Glomerular visceral epithelial cell (primary cell): ENCODE measurements around the gene MYO1F.
A peak's percentile ranks its signal among the peaks of the same experiment; 100 is the strongest.
"Not testable (repeated sequence)": the region's sequence is repeated elsewhere in the genome, so short reads cannot be mapped to it uniquely, and the experiment has no call there.

Experiments used
- DNase-seq: peaks from one replicate; pipeline ENCODE4 v3.0.0-alpha.2; 2016; ENCODE audit errors: extremely low spot score

MYO1F gene

DNA sequence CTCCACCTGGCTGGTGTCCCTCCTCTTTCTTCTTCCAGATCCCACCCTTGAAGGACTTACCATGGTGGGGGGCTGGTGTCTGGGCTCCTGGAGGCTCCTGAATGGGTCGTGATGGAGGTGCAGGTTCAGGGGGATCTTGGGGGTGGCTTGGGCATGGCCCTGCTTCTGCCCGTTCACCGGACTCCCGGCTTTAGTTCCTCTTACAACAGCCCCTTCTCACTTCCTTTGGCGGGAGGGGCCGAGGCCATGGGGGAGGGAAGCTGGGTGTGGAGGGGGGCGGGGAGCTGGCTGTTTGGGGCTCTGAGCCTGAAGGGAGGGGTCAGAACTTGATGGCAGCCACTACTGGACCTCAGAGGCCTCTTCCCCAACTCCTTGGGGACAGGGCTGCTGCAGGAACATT lies at the start of gene MYO1F:
MYO1F (minus strand) TSS at position 196 of the 400 bp plus-strand sequence; CDS start at position 63, 133 bp downstream.
- DNase-seq = no peak

DNA sequence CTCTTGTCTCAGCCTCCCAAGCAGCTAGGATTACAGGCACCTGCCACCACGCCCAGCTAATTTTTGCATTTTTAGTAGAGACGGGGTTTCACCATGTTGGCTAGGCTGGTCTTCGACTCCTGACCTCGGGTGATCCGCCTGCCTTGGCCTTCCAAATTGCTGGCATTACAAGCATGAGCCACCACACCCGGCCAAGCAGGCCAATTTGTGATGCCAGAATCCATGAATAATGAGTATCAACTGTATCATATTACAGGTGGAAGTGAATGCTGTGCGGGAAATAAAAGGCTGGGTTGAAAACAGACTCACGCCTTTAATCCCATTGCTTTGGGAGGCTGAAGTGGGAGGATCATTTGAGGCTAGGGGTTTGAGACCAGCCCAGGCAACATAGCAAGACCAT lies 49.6 kb upstream of the MYO1F start:
- DNase-seq = no peak

DNA sequence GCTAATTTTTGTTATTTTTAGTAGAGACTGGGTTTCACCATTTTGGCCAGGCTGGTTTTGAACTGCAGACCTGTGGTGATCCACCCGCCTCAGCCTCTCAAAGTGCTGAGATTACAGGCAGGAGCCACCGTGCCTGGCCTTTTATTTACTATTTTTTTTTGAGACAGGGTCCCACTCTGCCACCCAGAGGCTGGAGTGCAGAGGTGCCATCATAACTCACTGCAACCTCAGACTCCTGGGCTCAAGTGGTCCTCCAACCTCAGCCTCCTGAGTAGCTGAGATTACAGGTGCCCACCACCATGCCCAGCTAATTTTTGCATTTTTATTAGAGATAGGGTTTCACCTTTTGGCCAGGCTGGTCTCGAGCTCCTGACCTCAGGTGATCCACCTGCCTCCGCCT lies 45.6 kb upstream of the MYO1F start:
- not testable (repeated sequence) for DNase-seq

DNA sequence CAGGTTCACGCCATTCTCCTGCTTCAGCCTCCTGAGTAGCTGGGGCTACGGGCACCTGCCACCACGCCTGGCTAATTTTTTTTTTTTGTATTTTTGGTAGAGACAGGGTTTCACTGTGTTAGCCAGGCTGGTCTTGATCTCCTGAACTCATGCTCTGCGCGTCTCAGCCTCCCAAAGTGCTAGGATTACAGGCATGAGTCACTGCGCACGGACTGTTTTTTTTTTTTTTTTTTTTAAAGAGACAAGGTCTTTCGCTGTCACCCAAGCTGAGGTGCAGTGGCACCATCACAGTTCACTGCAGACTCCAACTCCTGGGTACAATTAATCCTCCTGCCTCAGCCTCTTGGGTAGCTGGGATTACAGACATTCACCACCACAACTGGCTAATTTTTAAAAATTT lies 41.5 kb upstream of the MYO1F start:
- DNase-seq = no peak

DNA sequence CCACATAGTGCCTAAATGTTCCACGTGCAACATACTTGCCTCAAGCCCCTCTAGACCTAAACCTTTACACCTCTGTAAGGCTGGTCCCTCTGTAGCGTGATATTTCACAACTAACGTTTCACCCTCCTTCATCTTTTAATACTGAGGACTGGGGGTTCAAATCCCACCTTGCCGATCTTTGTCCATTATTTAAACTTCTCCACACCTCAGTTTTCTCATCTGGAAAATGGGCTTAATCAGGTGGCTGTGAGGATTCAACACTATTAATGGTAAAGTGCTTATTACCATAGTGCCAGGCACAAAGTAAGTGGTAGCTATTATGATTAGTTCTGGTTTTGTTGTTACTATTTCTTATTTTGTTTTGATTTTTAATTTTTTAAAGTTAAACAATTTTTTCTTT lies 40.7 kb upstream of the MYO1F start:
- DNase-seq = no peak

DNA sequence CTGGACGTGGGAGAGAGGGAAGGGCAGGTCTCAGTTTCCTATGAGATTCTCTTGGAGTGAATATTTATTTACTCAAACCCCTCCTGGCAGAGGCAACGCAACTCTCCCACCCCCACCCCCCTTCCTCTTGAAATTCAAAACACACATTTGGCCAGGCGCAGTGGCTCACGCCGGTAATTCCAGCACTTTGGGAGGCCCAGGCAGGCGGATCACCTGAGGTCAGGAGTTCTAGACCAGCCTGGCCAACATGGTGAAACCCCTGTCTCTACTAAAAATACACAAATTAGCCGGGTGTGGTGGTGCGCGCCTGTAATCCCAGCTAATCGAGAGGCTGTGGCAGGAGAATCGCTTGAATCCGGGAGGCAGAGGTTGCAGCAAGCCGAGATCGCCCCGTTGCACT lies 40.1 kb upstream of the MYO1F start:
- not testable (repeated sequence) for DNase-seq

DNA sequence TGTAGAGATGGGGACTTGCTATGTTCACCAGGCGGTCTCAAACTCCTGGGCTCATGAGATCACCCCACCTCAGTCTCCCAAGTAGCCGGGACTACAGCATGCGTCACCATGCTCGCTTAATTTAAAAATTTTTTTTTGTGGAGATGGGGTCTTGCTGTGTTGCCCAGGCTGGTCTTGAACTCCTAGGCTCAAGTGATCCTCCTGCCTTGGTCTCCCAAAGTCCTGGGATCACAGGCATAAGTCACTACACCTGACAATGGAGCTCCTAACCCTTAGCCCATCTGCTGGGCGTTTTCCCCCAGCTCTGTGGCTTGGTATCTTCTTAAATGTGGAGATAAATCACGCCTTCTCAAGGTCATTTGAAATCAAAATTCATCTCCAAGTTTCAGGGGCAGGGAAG lies 39.6 kb upstream of the MYO1F start:
- DNase-seq = no peak

DNA sequence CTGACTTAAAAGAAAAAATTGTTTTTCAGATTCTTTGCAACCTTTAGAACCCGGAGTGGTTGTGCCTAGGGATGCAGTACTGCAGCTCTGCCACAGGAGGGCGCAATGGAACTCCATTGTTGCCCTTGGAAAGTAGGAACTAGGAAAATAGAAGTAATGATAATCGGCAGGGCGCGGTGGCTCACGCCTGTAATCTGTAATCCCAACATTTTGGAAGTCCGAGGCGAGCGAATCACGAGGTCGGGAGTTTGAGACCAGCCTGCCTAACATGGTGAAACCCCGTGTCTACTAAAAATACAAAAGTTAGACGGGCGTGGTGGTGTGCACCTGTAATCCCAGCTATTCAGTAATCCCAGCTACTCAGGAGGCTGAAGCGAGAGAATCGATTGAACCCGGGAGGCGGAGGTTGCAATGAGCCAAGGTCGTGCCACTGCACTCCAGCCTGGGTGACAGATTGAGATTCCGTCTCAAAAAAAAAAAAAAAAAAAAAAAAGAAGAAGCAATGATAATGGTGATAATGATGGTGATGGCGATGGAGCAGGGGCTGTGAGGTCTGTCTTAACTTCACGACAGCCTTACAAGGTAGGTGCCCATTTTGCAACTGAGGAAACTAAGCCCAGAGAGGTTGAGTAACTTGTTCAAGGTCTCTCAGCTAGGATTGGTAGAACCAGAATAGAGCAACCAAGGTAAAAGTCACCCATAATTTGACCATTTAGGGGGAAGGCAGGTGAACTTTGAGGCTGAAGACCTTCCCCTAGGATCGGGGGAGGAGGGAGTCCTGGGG lies 38.8 kb upstream of the MYO1F start:
- peak; percentile 12 for DNase-seq

DNA sequence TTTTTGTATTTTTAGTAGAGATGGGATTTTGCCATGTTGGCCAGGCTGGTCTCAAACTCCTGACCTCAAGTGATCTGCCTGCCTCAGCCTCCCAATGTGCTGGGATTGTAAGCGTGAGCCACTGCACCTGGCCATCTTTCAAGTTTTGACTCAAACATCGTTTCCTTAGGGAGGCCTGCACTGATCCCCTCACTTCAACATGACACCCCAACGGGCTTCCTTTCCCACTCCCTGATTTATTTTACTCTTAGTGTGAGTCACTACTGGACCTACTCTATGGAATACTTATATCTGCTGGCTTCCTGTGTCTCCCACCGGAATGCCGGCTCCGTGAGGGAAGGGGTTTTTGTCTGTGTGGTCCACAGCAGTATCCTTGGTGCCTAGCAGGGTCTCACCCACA lies 37.8 kb upstream of the MYO1F start:
- DNase-seq = no peak

DNA sequence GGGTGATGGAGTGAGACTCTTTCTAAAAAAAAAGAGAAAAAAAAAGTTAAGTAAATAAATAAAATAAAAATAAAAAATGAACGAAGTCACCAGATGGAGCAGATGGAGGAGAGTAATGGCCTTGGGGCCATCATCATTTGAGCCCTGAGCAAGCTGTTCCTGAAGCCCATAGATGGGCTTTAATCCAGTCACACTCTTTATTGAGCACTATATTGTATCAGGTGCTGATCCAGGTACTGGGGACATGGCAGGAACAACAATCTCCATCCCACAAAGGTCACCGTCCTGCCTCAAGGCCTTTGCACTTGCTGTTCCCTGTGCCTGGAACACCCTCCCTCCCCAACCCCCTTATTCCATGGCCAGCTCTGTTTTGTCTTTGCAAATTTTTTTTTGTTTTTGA lies 37.2 kb upstream of the MYO1F start:
- no peak for DNase-seq

DNA sequence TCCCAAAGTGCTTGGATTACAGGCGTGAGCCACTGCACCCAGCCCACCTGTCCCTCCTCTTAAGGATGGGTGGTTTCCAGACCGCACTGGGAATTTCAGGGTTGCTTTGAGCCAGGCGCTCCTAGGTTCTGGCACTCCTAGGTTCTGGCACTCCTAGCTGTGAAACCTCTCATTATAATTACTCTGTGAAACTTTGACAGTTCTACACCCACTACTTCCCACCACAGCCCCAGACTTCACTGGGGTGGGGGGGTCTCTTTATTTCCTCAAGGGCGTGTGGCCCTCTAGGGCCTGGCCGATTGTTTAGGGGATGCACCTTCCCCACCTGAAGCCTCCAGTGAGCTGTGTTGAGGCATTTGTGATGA lies 35.5 kb upstream of the MYO1F start:
- DNase-seq = no peak

DNA sequence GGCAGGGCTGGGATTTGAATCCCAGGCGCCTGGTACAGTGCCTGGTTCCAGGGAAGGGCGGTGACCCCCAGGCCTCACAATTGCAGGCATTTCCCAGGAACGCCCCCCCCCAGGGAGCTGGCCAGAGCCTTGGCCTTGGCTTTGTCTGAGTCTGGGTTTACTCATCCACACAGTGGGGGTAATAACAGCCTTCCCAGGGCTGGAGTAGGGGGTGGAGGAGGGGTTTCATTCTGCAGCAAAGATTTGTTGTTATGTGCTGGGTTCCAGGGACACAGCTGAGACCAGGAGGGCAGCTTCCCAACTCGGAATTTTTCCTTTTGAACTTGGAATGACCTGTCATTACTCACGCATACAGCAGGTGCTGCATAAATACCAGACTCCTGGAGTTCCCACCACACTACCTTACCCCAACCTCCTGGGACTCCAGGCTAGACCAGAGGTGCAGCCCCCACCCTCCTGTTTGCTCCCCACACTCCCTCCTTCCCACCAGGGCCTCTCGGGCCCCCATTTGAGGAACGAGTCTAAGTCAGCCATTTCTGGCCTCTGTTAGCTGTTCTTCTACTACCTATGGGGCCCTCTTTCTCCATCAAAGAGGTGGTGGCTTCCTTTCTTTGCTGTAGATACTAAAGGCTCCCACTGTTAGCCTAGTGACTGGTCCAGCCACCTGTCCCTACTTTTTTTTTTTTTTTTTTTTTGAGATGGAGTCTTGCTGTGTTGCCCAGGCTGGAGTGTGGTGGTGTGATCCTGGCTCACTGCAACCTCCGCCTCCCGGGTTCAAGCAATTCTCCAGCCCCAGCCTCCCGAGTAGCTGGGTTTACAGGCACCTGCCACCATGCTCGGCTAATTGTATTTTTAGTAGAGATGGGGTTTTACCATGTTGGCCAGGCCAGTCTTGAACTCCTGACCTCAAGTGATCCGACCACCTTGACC lies 34.9 kb upstream of the MYO1F start:
- DNase-seq = no peak

DNA sequence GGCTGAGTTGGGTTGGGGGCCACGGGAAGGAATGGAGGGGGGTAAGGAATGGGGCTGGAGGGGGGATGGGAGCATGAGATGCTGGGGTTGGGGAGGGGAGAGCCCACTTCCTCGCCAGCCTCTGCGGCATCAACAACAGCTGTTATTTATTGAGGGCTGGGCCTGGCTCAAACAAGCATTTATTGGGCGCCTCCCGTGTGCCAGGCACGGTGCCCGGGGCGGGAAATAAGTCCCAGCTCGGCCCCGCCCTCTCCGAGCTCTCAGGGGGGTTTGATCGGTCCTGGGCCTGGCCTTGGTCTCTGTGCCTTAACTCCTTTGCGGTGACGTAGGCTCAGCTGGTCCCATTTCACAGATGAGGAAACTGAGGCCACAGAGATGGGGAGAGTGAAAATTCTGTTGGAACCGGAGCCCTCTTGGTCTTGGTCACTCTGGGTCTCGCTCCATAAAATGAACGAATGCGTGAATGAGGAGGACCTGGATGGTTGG lies 34.2 kb upstream of the MYO1F start:
- DNase-seq = no peak

DNA sequence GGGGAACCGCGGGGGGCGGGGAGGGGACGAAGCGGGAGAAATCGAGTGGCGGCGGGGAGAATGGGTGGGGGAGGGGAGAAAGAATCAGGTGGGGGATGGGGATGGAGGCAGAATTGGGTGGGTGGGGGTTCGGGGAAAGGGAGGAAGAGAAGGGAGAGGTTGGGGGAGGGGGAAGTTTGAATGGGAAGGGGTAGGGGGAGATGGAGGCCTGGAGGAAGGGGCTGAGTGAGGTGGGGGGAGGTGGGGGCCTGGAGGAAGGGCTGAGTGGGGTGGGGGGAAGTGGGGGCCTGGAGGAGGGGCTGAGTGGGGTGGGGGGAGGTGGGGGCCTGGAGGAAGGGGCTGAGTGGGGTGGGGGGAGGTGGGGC lies 33.7 kb upstream of the MYO1F start:
- no peak for DNase-seq

DNA sequence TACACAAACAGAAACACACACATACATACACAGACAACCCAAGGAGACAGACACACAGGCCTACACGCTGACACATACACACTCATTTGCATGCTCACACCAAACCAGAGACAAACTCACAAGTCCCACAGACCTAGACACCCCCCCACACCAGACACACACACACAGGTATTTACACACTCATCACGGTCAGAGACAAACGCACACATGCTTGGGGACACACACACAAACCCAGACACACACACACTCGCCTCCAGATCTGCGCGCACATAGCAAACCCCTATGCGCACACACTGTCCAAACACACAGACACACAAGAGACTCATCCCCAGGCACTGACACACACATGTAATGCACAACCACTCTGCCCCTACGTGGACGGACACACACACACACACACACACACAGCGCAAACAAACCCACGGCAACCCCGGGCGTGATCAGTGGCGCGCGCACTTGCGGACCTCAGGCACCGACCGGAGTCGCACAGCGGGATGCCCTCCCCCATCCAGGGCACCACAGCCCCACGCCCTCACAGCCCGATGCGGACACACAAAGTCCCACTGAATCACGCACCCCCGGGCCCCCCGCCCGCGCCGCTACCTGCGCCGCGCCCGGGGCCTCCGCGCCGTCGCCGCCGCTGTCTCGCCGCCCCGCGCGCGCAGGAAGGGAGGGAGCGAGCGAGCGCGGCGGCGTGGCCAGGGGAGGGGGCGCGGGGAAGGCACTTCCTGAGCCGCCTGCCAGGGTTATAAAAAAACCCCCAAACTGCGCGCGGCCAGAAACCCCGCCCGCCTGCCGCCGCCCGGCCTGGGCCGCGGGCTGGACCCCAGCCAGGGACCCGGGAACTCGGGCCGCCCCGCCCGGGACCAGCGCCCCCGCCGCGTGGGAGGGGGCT lies 33.0 kb upstream of the MYO1F start, which contains the start of gene ADAMTS10:
ADAMTS10 (minus strand) TSS at position 675 of the 895 bp plus-strand sequence. CDS start 5,005 bp downstream, outside the sequence.
- no peak for DNase-seq

DNA sequence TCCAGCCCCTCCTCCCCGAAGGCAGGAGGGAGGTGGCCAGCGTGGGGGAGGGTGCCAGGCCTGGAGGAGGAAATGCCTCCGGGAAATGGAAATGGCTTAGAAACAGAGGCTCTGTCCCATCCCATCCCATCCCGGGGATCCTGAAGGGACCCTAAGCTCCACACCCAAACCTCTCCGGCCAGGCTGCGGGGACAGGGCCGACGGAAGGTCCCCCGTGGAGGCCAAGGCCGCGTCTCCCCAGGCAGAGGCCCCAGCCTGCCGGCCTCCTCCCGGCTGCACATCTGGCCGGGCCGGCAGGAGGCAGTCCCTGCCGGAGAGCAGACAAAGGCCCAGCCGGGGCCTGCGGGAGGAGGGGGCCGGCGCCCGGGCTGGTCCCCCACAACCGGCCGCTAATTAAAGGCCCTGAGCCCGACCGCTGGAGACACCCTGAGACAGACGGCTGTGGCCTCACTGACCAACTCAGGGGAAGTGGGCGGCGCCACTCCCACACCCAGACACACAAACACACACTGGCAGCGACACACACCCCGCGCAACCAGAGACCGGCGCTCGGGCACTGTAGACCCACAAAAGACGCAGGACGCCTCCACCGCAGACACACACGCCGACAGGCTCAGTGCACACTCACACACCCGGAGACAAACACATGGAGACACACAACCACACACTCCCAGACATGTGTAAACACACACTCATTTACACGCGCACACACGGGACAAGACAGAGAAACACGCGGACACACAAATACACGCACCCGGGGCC lies 32.2 kb upstream of the MYO1F start:
- DNase-seq = no peak

DNA sequence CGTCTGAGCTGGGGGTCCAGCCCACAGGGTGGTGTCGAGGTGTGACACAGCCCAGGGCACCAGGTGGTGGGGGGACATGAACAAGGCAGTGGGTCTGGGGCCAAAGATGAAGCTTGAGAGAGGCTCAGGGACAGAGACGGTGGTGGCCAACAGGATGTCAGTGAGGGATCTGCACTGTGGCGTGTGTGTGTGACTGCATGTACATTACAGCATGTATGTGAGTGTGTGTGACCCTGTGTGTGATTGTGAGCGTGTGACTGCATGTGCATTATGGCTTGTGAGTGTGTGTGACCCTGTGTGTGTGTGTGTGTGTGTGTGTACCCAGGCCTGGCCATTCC lies 31.7 kb upstream of the MYO1F start:
- DNase-seq = no peak

DNA sequence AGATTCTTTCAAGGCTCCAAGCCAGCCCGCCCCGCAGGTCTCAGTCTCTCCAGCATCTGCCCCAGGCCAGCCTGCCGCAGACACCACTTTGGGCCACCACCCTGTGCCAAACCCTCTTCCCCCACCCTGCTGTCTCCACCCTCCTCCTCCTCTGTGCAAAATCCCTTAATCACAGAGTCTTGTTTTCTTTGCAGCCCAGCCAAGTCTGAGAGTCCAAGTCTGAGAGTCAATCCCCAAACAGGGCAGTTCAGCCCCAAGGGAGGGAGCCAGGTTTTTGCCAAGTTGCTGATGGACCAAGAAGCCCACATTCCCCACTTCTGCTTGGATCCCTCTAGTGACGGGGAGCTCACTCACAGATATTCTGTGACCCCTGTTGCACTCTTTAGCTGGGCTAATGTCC lies 30.1 kb upstream of the MYO1F start:
- no peak for DNase-seq

DNA sequence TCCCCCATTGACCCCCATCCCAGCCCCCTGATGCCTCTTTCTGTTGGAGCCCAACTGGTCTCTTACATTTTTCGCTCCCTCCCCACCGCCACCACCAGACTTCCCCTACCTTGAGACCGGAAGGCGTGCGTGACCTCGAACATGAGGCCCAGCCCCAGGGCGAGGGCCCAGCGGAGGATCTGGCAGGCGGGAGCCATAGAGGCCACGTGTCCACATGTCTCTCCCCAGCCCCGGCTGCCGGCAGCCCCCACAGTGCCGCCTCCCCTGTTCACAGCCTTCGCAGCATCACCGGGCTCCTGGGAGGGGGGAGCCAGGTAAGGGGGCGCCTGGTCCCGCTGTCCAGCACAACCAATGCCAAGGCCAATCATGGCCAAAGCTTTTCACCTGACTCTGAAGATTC lies 28.3 kb upstream of the MYO1F start:
- no peak for DNase-seq

DNA sequence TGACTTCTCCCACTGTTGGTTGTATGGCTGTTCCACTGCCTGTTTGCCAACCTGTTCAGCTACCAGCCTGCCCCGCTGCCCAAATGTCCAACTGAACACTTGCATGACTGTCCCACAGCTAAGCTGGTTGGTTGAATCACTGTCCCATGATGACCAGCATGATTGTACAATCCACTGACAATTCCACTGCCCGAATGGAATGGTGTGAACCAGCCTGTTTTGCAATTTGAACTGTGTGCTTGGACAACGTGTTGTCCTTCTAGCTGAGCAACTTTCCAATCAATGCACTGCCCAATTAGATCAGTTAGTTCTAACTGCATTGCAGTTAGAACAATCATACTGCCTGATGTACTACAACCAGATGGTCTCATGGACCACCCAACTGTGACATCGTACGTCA lies 24.6 kb upstream of the MYO1F start:
- DNase-seq = no peak

DNA sequence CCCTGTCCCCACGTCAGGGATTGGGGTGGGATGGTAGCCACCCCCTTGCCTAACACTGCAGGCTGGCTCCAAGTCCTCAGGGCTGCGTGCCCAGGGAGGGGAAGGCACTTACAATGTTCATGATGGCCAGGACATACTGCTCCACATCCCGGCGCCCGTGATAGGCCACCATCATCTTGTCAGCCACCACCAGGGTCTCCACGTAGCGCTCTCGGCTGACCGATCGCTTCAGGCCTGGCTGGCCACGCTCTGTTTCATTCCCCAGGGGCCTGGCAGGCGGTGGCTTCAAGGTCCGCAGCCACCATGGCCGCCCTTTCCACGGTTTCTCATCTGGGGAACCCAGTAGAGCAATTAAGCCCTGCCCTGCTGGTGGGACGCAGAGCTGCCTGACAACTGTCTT lies 23.6 kb upstream of the MYO1F start:
- no peak for DNase-seq
